Tibial nerve (tissue), 3 donors: ENCODE data around the gene METTL25B.

Experiments used
- CTCF ChIP-seq, 5 experiments: fragments of 200-600 bp in 3 of 5; fragments of 450-650 bp in 2 of 5; sonication (generic) in 3 of 5; IDR thresholded peaks; one replicate each; pipeline ENCODE4 v1.5.1; 2016 to 2019; ENCODE audit warnings: antibody characterized with exemption in 5 of 5, mild to moderate bottlenecking in 3 of 5, moderate library complexity in 2 of 5
- POLR2A ChIP-seq, 2 donors: fragments of 450-650 bp; IDR thresholded peaks; one replicate each; pipeline ENCODE4 v1.6.1; 2017; ENCODE audit warnings: antibody characterized with exemption in 2 of 2, mild to moderate bottlenecking in 2 of 2, moderate library complexity in 2 of 2

GRCh38 chr1:156749419-156750118 is 21.3 kb downstream of the METTL25B start:
- TF ChIP-seq POLR2A (IDR thresholded peaks at IDR 0.05) = no peak
- TF ChIP-seq CTCF (IDR thresholded peaks at IDR 0.05) = no peak
